ENCODE measurements around the gene NOXA1.

Gene NOXA1

GRCh38 chr9:137478962-137479861 is 56.0 kb downstream of the NOXA1 start:
- TF ChIP-seq, protein P1, sequence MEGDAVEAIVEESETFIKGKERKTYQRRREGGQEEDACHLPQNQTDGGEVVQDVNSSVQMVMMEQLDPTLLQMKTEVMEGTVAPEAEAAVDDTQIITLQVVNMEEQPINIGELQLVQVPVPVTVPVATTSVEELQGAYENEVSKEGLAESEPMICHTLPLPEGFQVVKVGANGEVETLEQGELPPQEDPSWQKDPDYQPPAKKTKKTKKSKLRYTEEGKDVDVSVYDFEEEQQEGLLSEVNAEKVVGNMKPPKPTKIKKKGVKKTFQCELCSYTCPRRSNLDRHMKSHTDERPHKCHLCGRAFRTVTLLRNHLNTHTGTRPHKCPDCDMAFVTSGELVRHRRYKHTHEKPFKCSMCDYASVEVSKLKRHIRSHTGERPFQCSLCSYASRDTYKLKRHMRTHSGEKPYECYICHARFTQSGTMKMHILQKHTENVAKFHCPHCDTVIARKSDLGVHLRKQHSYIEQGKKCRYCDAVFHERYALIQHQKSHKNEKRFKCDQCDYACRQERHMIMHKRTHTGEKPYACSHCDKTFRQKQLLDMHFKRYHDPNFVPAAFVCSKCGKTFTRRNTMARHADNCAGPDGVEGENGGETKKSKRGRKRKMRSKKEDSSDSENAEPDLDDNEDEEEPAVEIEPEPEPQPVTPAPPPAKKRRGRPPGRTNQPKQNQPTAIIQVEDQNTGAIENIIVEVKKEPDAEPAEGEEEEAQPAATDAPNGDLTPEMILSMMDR (IDR thresholded peaks at IDR 0.05; ENCODE audit: low read depth, low read length, missing control alignments) = no peak
- in situ Hi-C loops (cut with HindIII; ENCODE audit: low pct_ligation_motif_present, low sequenced_read_pairs) = no loop called here
- Histone ChIP-seq H3K4me3 (ENCODE audit: low read depth, low read length) (no peak overlapping the region), H3K27ac (no peak overlapping the region), H3K27me3 (replicated peaks) (no peaks in the 10 kb centered on the region), H3K36me3 (replicated peaks) (no peaks in the 10 kb centered on the region)
- DNase-seq = no peak

DNA sequence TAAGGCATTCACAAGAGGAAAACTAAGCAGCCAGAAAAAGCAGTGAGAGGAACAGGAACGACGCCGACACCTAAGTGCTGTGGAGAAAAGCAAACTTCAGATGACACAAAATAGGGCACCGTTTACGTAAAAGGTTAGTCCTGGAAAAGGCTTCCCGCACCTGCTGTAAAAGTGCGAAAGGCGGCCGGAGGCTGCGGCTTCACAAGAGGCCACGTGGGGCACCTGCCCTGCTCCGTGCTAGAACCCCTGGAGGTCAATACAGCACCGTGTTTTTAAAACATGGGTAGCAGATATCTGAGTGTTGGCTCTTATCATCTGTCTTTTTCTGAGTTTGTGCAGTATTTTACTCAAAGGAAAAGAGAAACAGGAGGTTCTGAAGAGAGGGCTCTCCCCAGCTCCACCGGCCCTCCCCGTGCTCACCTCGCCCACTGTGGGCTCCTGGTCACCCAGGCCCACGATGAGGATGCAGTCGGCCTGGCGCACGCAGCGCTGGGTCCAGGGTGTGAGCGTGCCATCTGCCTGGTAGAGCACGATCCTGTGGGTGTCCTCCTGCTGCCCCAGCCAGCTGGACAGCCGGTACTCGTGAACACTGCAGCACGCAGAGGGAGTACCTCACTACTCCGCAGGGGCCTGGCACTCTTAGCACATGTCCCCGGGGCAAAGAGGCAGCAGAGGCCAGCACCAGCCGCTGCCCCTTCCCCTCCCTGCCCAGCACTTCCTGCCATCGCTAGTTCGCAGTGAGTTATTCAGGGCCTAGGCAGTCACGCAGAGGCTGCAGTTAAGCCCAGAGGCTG is 56.9 kb downstream of the NOXA1 start:
- H3K36me3 ChIP-seq (replicated peaks) = no peaks in the 10 kb centered on the region
- TF ChIP-seq, protein P1 (IDR thresholded peaks at IDR 0.05; ENCODE audit: low read depth, low read length, missing control alignments) = no peak
- H3K27me3 ChIP-seq (replicated peaks) = no peaks in the 10 kb centered on the region
- DNase-seq = no peak
- in situ Hi-C loops (cut with HindIII; ENCODE audit: low pct_ligation_motif_present, low sequenced_read_pairs) = no loop called here
- no peak overlapping the region for H3K27ac ChIP-seq
- no peak overlapping the region for H3K4me3 ChIP-seq (ENCODE audit: low read depth, low read length)

DNA sequence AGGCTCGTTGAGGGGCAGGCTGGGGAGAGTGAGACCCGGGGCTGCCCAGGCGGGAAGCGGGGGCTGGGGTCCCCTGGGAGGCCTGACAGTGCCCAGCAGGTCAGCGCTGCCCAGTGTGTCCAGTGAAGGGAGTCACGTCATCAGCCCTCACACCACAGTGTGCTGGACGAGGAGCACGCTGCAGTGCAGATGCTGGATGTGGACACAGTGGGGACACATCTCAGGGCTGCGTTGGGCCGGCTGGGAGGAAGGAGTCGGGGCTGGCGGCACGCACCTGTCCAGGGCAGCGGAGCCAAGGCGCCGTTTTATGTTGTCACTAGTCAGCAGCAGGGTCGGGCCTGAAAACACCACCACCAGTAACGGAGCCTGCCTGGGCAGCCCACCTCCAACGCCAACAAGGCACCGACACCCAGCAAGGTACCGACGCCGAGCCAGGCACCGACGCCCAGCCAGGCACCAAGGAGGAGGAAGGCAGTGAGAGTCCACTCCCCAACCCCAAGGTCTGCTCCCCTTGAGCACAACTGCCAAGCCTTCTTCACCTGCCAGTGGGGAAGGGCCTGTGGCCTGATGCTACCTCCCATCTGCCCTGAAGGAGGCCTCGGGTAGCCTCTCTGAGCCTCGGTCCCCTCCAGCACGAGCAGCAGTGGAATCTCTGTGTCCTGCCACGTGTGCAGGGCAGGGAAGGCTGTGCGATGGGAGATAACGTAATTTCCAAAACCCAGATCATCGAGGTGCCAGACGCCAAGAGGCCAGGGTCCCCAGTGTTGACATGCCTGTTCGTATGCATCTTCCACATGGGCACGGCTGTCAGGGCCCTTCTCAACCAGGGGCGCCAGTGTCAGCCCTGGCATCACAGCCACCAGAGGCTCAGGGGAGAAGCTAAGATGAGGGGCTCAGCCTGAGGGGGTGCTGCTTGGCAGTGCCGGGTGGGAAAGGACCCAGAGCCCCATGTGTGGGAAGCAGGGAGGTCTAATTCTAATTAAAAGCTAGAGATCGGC is 57.8 kb downstream of the NOXA1 start:
- Histone ChIP-seq H3K27me3 (replicated peaks) (no peaks in the 10 kb centered on the region), H3K27ac (no peak overlapping the region), H3K4me3 (ENCODE audit: low read depth, low read length) (no peak overlapping the region), H3K36me3 (replicated peaks) (no peaks in the 10 kb centered on the region)
- in situ Hi-C loops (cut with HindIII; ENCODE audit: low pct_ligation_motif_present, low sequenced_read_pairs) = no loop called here
- TF ChIP-seq, protein P1 (IDR thresholded peaks at IDR 0.05; ENCODE audit: low read depth, low read length, missing control alignments) = no peak
- DNase-seq = no peak

- Histone ChIP-seq H3K27ac (no peak overlapping the region), H3K27me3 (replicated peaks) (no peaks in the 10 kb centered on the region), H3K4me3 (ENCODE audit: low read depth, low read length) (no peak overlapping the region), H3K36me3 (replicated peaks) (no peaks in the 10 kb centered on the region)
- TF ChIP-seq, protein P1 (IDR thresholded peaks at IDR 0.05; ENCODE audit: low read depth, low read length, missing control alignments) = no peak
- peak; percentile 67 for DNase-seq
- in situ Hi-C loops (cut with HindIII; ENCODE audit: low pct_ligation_motif_present, low sequenced_read_pairs) = no loop called here
Measured at GRCh38 chr9:137482094-137482781, 59.0 kb downstream of the NOXA1 start.

Measured in brain microvascular endothelial cell (primary cell).